SK-N-DZ (cell line): ENCODE measurements around the gene OXT.
"Not testable (repeated sequence)": the region's sequence is repeated elsewhere in the genome, so short reads cannot be mapped to it uniquely, and the experiment has no call there.

Experiments
- DNase-seq: peaks from one replicate; pipeline ENCODE4 v3.0.0-alpha.2; 2015; ENCODE audit warnings: low spot score

Gene OXT

DNA sequence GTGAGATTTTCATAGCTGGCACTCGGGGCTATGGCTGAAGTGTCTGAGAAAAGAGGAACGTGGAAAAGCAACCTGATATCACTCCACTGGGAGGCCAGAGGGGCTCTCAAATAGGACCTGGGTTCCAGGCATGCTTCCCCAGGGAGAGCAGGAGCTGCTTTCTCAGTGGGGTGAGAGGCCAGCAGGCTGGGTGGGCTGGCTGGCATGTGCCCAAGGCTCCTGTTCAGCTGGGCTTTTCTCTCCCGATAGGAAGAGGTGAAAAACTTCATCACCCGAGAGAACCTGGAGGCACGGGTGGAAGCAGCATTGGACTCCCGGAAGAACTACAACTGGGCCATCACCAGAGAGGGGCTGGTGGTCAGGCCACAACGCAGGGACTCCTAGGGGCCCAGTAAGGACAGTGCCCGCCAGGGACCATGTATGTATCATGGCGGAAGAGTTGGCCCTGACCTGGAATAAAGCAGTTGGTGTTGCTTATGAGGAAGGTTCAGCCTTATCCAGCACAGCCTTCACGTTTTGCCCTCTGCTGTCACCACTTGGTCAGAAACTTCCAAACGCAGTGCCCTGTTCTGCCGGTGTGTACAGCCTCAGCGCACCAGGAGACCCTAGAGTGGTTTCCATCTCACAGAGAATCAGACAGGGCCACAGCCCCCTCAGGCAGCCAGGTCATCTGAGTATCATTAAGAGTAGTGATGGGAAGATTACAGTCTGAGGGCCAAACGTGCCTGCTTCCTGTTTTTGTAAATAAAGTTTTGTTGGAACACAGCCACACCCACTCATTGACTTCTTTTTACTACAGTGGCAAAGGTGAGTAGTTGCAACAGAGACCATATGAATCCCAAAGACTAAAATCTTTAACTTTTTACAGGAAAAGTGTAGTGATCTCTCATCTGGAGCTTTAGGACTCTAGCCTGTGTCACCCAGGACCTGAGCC lies 23.7 kb upstream of the OXT start:
- DNase-seq: no peak

DNA sequence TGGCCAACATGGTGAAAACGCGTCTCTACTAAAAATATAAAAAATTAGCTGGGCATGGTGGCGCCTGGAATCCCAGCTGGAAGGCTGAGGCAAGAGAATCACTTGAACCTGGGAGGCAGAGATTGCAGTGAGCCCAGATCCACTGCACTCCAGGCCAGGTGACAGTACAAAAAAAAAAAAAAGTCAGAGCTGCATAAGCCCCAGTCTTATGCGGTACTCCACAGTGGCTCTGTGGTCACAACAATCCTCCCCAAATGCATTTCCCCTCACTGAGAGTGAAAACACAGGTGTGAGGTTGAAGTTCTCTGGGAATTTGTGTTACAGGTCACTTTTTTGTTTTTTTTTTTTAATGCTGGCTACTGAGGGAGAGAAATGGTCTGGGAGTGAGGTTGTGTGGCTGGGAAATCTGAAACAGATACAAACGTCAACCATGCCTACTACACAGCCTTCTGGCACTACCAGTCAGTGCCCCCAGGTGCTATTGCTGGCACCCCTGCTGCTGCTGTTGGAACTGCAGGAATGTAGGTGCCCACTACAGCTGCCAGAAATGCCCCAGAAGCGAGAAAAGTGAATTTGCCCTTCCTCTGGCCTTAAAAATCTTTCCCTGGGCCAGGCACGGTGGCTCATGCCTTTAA lies 19.9 kb upstream of the OXT start:
- no peak for DNase-seq

DNA sequence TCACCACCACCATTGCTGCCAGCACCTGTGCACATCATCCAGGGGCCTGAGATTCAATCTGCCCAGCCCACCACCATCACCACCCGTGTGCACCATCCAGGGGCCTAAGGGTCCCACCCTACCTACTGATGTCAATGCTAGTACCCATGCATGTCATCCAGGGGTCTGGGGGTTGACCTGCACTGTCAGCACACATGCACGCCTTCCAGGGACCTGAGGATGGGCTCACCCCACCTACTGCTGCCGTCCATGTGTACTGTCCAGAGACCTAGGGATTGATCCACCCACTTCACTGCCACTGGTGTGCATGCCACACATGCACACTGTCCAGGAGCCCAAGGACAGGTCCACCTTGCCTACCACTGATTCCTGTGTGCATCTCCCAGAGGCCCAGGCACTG lies 11.9 kb upstream of the OXT start:
- no peak for DNase-seq

DNA sequence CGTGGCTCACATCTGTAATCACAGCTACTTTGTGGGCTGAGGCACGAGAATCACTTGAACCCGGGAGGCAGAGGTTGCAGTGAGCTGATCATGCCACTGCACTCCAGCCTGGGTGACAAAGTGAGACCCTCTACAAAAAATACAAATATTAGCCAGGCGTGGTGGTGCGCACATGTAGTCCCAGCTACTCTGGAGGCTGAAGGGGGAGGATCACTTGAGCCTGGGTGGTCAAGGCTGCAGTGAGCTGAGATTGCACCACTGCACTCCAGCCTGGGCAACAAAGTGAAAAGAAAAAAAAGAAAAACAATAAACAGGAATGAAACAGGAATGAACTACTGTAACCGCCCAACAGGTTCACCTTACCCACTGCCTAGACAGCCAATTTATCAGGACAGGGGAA lies 7.3 kb upstream of the OXT start:
- not testable (repeated sequence) for DNase-seq

DNA sequence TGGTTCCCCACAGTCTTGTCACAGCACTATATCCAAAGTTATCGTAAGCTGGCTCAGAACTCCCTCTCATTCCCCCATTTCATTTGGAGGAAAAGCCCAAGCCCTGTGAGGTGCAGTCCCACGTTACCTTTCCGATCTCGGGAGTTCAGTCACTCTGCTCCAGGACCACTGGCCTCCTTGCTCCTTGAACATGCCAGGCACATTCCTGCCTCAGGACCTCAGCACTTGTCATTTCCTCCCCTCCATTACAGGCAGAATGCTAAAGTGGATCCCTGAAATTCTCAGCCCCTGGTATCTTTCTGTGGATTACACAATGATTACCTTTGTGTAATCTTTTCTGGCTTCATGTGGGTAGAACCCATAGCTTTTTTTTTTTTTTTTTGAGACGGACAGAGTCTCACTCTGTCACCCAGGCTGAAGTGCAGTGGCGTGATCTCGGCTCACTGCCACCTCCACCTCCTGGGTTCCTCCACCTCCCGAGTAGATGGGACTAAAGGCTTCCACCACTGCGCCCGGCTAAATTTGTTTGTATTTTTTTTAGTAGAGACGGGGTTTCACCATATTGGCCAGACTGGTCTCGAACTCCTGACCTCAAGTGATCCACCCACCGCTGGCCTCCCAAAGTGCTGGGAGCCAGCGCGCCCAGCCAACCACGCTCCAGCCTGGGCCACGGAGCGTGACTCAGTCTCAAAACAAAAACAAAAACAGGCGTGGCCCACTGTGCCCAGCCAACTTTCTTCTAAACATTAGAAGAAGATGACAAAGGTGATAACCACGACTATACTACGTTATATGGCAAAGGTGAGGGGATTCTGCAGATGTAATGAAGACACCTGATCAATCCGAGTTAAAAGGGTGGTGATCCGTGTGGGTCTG lies 4.0 kb upstream of the OXT start:
- no peak for DNase-seq

DNA sequence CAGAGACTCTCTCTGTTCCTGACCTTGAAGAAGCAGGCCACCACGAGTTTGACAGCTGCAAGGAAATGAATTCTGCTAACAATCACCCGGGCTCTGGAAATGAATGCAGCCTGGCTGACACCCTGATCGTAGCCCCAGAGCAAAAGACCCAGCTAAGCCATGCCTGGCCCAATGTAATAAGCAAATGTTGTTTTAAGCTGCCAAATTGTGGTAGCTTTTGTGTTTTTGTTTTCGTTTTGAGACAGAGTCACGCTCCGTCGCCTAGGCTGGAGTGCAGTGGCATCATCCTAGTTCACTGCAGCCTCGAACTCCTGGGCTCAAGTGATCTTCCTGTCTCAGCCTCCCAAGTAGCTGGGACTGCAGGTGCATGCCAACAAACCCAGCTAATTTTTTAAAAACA lies 3.3 kb upstream of the OXT start:
- no peak for DNase-seq

DNA sequence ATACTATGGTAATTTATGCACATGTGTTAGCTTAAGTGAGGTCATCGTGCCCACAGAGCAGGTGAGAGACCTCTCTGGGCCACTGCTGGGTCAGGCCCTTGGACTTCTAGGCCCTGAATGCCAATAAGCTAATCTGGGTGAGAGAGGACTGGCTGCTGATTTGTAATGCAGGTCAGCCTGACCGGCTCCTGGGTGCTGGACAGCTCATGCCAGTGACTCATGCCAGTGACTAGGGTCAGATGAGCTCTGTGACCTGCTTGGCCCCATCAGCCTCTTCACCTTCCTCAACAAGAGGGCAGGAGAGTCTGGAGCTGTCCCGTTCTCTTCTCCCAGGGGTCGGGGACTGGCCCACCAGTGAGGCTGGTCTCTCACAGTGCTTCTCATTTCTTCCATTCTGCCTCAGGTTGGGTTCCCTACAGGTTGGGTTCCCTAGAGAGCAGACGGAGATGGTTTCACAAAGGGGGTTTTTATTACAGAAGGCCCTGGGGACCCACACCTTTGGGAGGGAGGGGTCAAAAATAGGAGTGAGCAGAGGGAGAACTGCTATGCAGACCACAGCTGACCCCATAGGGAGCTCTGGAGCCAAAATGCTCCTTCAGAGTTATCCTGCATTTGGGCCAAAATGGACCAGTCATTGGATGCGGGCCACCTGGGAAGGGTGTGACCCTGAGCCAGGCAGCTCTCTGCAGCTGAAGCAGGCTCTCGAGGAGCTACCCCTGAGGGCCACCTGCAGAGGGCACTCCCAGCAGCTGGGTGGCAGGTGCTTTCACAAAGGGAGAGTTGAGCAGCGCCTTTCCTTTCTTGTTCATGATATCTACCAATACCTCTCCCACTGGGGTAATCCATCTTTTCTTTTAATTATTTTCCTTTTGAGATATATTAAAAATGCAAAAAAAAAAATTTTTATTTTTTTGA lies 2.2 kb upstream of the OXT start:
- DNase-seq: no peak

DNA sequence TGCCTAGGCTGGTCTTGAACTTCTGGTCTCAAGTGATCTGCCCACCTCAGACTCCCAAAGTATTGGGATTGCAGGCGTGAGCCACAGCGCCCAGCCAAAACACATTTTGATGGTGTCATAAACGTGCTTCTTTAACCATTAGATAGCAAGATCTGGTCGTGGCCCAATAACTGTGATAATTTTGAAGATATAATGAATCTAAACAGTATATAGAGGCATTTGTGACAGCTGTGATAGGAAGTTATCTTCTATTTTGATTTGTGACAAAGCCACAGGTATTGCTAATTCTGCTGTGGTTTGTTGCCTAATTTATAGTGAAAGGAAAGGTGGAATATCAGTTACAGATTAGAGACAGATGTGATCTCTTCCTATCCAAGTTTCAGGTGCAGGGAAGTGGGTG lies 695 bp upstream of the OXT start:
- DNase-seq: no peak

DNA sequence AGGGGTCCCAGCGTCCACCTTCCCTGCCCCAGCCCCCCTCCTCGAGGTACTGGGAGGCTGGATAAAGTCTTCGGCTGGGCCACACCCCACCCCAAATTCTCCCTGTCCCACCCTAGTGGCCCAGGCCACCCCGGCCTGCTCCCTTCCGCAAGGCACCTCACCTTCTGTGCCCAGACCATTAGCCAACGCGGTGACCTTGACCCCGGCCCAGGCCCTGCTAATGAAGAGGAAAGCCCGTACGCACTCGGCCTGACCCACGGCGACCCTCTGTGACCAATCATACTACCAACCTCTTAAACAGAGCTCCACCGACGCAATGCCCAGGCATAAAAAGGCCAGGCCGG lies 182 bp upstream of the OXT start:
- DNase-seq: no peak

DNA sequence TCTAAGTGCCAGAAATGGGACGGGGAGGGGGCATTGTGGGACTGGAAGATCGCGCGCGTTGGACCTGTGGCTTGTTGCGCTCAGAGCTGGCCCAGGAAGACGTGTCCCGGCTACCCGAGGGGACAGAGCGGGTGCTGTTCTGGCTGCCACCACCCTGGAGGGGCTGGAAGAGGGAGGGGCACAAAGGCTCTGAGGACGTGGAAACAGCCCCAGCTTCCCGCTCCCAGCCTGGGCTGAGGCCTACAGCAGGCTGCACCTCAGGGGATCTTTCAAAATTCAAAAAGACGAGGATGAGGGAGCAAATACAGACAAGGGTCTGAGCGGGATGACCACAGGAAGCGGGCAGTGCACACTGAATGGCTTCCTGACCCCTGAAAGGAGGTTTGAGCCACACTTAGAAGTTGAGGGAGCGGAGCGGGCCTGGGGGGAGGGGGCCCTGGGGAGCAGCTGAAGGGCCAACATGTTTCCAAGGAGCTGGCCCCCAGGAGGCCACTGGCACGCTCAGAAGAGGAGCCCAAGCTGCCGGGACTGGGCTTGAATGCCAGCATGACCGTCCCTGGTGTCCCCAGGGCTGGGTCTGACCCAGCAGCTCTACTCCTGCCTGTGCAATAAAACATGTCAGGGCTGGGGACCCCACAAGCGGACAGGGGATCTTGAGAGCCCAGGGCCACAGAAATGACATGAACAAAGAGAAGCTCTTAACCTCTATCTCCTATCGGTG lies 1.3 kb downstream of the OXT start:
- no peak for DNase-seq

DNA sequence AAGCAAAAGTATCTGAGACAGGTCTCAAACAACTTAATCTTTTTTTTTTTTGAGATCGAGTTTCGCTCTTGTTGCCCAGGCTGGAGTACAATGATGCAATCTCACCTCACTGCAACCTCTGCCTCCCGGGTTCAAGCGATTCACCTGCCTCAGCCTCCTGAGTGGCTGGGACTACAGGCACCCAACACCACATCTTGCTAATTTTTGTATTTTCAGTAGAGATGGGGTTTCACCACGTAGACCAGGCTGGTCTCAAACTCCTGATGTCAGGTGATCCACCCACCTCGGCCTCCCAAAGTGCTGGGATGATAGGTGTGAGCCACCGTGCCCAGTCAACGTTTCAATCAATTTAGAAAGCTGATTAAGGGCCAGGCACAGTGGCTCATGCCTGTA lies 1.8 kb downstream of the OXT start:
- not testable (repeated sequence) for DNase-seq

DNA sequence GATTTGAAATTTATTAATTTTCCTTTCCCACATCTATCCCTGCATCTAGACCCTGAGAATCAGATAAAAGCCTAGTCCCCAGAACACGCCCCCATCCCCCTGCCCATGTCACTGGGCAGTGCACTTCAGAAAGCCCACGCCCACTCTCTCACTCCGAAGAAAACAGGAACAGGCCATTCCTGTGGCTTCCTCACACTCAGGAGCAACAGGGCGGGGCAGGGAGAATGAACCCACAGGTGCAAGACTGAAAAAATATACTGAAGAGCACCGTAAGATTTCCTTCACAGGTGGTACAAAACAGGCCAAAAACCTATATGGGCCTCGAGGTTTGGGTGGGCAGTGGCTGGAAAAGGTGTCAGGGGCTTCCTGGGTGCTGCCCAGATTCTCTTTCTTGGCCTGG lies 3.4 kb downstream of the OXT start:
- DNase-seq: no peak

DNA sequence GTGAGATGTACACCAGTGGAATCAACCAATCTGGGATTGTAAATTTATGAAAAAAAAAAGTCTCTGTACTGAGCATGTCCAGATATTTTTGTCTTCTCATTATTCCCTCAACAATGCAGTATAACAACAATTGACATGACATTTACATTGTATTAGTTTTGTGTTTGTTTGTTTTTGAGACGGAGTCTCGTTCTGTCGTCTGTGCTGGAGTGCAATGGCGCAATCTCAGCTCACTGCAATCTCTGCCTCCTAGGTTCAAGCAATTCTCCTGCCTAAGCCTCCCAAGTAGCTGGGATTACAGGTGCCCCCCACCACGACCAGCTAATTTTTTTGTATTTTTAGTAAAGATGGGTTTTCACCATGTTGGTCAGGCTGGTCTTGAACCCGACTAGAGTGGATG lies 3.9 kb downstream of the OXT start:
- not testable (repeated sequence) for DNase-seq

DNA sequence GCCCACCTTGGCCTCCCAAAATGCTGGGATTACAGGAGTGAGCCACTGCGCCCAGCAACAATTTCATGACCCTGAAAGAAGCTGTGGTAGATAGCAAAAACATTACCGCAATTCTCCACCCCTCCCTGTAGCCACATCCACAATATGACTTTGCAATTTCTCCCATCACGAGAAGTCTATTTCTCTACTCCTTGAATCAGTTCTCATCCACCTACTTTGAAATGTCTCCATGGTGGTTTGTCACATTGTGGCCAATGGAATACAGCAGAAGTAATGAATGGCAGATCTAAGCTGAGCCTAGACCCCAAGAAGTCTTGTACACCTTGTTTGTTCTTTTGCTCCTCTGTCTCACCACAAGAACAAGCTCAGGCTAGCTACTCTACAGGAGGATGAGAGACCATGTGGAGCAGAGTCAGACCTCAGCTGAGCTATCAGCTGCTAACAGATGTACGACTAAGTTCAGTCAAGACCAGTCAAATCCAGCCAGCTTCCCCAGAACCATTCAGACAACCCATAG lies 6.3 kb downstream of the OXT start:
- DNase-seq: no peak

DNA sequence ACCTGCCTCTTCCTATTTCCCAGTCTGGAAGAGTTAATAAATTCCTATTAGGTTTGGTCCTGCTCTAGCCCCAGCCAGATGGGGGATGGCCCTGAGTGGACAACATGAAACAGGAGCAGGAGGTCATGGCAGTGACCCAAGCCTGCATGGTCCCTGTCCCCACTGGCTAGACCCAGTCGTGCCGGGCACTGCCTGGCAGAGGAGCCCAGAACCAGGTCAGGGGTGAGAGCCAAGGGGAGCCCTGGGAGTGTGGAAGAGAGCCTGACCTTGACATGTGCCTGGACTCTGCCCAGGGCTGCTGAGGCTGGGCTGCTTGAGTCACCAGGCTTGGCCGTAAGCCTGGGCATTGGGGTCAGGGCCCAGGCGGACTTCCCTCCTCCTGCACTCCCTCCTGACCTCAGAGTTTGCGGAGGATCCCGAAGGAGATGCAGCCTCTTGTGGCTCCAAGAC lies 9.5 kb downstream of the OXT start:
- no peak for DNase-seq

DNA sequence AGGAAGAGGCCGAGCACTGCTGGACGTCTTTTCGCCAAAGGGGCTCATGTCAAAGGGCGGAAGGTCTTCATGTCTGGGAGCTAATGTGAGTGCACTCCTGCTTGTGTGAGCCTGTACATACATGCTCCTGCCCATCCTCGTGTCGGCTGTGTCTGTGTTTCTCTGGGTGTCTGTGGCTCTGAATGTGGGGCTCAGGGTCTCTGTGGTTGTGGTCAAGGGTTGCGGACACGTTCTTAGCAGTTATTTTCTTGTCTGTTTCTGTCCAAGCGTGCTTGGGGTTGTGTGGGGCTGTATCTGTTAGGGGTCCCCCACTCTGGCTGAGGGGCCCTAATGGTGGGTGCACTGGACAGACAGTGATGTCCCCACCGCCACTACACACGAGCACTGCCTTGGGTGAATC lies 10.2 kb downstream of the OXT start:
- DNase-seq: no peak

DNA sequence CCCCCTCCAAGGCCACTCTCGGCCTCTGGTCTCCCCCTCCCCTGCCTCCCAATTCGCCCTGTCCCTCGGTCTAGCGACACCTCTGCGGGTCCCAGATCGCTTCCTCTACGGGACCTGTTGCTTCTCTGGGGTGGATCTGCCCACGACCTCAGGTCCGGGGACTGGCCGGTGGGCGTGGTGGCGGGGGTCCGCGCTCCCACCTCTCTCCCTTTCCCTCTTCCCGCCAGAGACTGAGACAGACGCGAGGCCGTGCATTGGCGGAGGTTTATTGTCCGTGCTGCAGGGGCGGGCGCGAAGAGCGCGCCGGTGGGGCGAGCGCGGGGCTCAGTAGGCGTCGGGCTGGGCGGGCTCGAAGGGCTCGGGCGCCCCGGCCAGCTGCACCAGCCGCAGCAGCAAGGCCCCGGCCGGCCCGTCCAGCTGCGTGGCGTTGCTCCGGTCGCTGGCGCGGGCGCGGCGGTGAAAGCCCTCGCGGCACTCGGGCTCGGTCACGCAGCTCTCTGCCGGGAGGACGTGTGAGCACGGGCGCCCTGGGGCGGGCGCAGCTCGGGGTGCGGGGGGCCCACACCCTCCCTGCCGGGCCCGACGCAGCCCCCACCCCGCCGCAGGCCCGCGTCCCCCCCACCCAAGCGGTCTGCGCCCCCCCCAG lies 11.0 kb downstream of the OXT start:
- no peak for DNase-seq

DNA sequence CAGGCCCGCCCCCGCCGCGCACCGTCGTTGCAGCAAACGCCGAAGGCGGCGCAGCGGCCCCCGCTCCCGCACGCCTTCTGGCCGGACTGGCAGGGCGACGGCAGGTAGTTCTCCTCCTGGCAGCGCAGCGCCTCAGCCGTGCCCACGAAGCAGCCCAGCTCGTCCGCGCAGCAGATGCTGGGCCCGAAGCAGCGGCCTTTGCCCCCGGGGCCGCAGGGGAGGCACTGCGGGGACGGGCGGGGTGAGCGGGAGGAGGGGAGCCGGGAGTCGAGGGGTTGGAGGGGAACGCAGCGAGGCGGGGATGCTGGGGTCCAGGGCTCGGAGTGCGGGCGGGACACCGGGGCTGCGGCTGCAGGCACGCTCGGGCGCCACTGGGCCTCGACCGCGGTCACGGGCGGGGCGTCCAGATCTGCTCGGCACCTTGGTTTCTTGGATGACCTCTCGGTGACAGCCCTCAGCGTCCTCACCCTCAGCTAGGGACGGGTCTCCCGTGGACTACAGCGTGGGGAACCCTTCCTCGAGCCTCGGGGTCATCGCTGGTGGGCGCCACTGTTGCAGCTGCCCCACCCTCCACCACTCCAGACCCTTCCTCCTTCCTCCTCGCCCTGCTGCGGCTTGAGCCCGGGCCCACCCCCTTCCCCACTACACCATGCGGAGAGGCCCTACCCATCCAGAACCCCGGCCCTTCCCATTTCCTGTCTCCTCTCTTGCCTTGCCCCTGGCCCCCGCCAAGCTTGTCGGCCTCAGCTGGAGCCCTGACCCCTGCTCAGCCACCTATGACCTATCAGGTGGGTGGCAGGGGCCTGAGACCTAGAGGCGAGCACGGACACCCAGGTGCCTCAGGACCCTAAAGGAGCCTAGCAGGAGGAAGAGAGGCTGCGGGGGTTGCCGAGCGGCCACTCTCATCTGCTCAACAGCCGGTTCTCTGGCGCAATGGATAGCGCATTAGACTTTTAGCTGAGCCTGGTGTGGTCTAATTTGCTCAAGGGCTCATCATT lies 11.8 kb downstream of the OXT start:
- DNase-seq: no peak
